ENCODE data around the gene NOXO1. TPM values are rescaled to one million over a fixed set of nuclear protein-coding genes. Genes with fewer than 3 reads are reported as not detected.

The NOXO1 gene
- total and polyA plus RNA-seq, 9 of the 15 experiments (the other 6 are each of a cell fraction or from before 2014, with no cell fraction given): not detected

DNA sequence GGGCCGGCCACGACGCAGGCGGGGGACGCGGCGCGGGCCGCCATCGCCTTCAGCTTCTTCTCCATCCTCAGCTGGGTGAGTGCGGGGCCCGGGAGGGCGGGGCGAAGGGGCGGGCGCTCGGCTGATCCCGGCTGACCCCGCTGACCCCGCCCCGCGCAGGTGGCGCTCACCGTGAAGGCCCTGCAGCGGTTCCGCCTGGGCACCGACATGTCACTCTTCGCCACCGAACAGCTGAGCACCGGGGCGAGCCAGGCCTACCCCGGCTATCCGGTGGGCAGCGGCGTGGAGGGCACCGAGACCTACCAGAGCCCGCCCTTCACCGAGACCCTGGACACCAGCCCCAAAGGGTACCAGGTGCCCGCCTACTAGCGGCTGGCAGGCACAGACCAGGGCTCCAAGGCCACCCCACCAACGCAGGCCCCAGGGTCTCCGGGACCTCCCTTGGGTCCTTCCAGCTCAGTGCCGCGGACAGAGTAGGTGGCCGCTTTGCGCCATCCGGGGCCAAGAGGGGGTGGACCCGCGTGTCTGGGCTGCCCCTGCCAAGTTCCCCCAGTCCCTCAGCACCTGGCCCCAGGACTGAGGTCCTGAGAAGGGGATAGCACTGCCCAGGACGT lies 11.5 kb upstream of the NOXO1 start (continued):
- TF ChIP-seq, protein P1, sequence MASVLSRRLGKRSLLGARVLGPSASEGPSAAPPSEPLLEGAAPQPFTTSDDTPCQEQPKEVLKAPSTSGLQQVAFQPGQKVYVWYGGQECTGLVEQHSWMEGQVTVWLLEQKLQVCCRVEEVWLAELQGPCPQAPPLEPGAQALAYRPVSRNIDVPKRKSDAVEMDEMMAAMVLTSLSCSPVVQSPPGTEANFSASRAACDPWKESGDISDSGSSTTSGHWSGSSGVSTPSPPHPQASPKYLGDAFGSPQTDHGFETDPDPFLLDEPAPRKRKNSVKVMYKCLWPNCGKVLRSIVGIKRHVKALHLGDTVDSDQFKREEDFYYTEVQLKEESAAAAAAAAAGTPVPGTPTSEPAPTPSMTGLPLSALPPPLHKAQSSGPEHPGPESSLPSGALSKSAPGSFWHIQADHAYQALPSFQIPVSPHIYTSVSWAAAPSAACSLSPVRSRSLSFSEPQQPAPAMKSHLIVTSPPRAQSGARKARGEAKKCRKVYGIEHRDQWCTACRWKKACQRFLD (CRISPR knock-in tag; IDR thresholded peaks at IDR 0.05): peak; percentile 20; the same call in 1 of the 2 replicates
- TF ChIP-seq, protein P2, sequence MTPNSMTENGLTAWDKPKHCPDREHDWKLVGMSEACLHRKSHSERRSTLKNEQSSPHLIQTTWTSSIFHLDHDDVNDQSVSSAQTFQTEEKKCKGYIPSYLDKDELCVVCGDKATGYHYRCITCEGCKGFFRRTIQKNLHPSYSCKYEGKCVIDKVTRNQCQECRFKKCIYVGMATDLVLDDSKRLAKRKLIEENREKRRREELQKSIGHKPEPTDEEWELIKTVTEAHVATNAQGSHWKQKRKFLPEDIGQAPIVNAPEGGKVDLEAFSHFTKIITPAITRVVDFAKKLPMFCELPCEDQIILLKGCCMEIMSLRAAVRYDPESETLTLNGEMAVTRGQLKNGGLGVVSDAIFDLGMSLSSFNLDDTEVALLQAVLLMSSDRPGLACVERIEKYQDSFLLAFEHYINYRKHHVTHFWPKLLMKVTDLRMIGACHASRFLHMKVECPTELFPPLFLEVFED (CRISPR knock-in tag; conservative IDR thresholded peaks at IDR 0.05): no peak
- TF ChIP-seq ESRRA (IDR thresholded peaks at IDR 0.05; ENCODE audit: borderline replicate concordance, low read depth): 0 out of 2 replicates have a peak, but pooled peaks have one; percentile 26
- no peak for TF ChIP-seq RBM22 (IDR thresholded peaks at IDR 0.05; ENCODE audit: low read depth, low read length, poor library complexity, severe bottlenecking)
- no peak for TF ChIP-seq TEAD4 (IDR thresholded peaks at IDR 0.05; ENCODE audit: low read length)
- no peak for TF ChIP-seq TEAD4 (CRISPR knock-in tag; IDR thresholded peaks at IDR 0.05; ENCODE audit: borderline replicate concordance)
- peak; percentile 0 for TF ChIP-seq TBP (optimal IDR thresholded peaks at IDR 0.05; ENCODE audit: low read depth, low read length)
- TF ChIP-seq, protein P3, sequence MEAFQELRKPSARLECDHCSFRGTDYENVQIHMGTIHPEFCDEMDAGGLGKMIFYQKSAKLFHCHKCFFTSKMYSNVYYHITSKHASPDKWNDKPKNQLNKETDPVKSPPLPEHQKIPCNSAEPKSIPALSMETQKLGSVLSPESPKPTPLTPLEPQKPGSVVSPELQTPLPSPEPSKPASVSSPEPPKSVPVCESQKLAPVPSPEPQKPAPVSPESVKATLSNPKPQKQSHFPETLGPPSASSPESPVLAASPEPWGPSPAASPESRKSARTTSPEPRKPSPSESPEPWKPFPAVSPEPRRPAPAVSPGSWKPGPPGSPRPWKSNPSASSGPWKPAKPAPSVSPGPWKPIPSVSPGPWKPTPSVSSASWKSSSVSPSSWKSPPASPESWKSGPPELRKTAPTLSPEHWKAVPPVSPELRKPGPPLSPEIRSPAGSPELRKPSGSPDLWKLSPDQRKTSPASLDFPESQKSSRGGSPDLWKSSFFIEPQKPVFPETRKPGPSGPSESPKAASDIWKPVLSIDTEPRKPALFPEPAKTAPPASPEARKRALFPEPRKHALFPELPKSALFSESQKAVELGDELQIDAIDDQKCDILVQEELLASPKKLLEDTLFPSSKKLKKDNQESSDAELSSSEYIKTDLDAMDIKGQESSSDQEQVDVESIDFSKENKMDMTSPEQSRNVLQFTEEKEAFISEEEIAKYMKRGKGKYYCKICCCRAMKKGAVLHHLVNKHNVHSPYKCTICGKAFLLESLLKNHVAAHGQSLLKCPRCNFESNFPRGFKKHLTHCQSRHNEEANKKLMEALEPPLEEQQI (IDR thresholded peaks at IDR 0.05): no peak
- TF ChIP-seq CTBP1 (IDR thresholded peaks at IDR 0.05; ENCODE audit: borderline replicate concordance): 0 out of 2 replicates have a peak, but pooled peaks have one; percentile 65
- no peak for TF ChIP-seq ZNF445 (CRISPR knock-in tag; IDR thresholded peaks at IDR 0.05; ENCODE audit: low read depth)
- no peak for TF ChIP-seq DEAF1 (CRISPR knock-in tag; IDR thresholded peaks at IDR 0.05)
- TF ChIP-seq FIP1L1 (IDR thresholded peaks at IDR 0.05; ENCODE audit: low read depth, low read length, poor library complexity, severe bottlenecking): no peak
- TF ChIP-seq CAMTA2 (CRISPR knock-in tag; conservative IDR thresholded peaks at IDR 0.05): no peak
- no peak for TF ChIP-seq NR2C2 (CRISPR knock-in tag; IDR thresholded peaks at IDR 0.05)
- TF ChIP-seq NR2C2 (tag; IDR thresholded peaks at IDR 0.05): peak; percentile 77; the same call in 1 of the 2 replicates
- no peak for TF ChIP-seq ZKSCAN1 (IDR thresholded peaks at IDR 0.05; ENCODE audit: low read depth, low read length)
- TF ChIP-seq, protein P4, sequence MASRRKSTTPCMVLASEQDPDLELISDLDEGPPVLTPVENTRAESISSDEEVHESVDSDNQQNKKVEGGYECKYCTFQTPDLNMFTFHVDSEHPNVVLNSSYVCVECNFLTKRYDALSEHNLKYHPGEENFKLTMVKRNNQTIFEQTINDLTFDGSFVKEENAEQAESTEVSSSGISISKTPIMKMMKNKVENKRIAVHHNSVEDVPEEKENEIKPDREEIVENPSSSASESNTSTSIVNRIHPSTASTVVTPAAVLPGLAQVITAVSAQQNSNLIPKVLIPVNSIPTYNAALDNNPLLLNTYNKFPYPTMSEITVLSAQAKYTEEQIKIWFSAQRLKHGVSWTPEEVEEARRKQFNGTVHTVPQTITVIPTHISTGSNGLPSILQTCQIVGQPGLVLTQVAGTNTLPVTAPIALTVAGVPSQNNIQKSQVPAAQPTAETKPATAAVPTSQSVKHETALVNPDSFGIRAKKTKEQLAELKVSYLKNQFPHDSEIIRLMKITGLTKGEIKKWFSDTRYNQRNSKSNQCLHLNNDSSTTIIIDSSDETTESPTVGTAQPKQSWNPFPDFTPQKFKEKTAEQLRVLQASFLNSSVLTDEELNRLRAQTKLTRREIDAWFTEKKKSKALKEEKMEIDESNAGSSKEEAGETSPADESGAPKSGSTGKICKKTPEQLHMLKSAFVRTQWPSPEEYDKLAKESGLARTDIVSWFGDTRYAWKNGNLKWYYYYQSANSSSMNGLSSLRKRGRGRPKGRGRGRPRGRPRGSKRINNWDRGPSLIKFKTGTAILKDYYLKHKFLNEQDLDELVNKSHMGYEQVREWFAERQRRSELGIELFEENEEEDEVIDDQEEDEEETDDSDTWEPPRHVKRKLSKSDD (conservative IDR thresholded peaks at IDR 0.05; ENCODE audit: low read length): no peak
- TF ChIP-seq CCAR2 (IDR thresholded peaks at IDR 0.05; ENCODE audit: low read depth, low read length): no peak

Measured in K562 (cell line).